B cell (primary cell): Measurements from ENCODE around the gene DOCK1. TPM values are rescaled to one million over a fixed set of nuclear protein-coding genes. Genes with fewer than 3 reads are reported as not detected.

Experiments used
- ATAC-seq: fragments of 200-7000 bp; cut with Tn5 transposase; one replicate; pipeline ENCODE4 v1.10.0; 2021; ENCODE audit warnings: low read depth, mild to moderate bottlenecking, moderate number of reproducible peaks, moderate library complexity
- CTCF ChIA-PET: fragments of 350-600 bp; sonication (Branson Sonifier 250); formaldehyde crosslinking; loops from one replicate; lab custom pipeline; 2021; ENCODE audit warnings: antibody characterized with exemption, inconsistent platforms; lab: Charles Lee
- POLR2A ChIA-PET: fragments of 350-600 bp; sonication (Branson Sonifier 250); formaldehyde crosslinking; loops from one replicate; lab custom pipeline; 2021; ENCODE audit warnings: antibody characterized with exemption; lab: Charles Lee
- DNase-seq: peaks from one replicate; pipeline ENCODE4 v3.0.0; 2013
- H2AFZ ChIP-seq: 2 replicates; pipeline ENCODE4 v1.6.1; 2012; ENCODE audit warnings: mild to moderate bottlenecking, low read depth, low read length; ENCODE audit not compliant: insufficient read depth, poor library complexity, severe bottlenecking
- H3K27ac ChIP-seq, 2 donors: 1 replicate in 1 of 2; 2 replicates in 1 of 2; pipeline ENCODE4 v1.5.1; 2012 to 2013; ENCODE audit warnings: low read length in 2 of 2, mild to moderate bottlenecking in 2 of 2, moderate library complexity in 1 of 2
- H3K27me3 ChIP-seq, 4 experiments: fragments of 200-600 bp in 1 of 4; sonication (generic) in 1 of 4; replicated peaks in 1 of 4; 1 replicate in 2 of 4; 2 replicates in 2 of 4; pipeline versions ENCODE4 v1.6.1 to v1.7.0; 2013 to 2016; ENCODE audit warnings: low read length in 3 of 4, mild to moderate bottlenecking in 2 of 4, mixed read lengths in 1 of 4, moderate library complexity in 1 of 4; ENCODE audit not compliant: insufficient read depth in 4 of 4, control insufficient read depth in 3 of 4; ENCODE audit errors: control extremely low read depth in 1 of 4
- H3K36me3 ChIP-seq, 2 experiments: replicated peaks in 1 of 2; 1 replicate in 1 of 2; 2 replicates in 1 of 2; pipeline versions ENCODE4 v1.6.1 to v1.7.1; 2013; ENCODE audit warnings: low read length in 1 of 2; ENCODE audit not compliant: insufficient read depth in 2 of 2, control insufficient read depth in 1 of 2; ENCODE audit errors: control extremely low read depth in 1 of 2, extremely low read depth in 1 of 2
- H3K4me1 ChIP-seq, 2 donors: fragments of 200-600 bp in 1 of 2; sonication (generic) in 1 of 2; 1 replicate in 1 of 2; 2 replicates in 1 of 2; pipeline versions ENCODE4 v1.5.1 to v1.6.1; 2013 to 2017; ENCODE audit warnings: low read length in 2 of 2; ENCODE audit not compliant: control insufficient read depth in 2 of 2, insufficient read depth in 2 of 2
- H3K4me2 ChIP-seq: replicated peaks from 2 replicates; pipeline ENCODE3; 2012; ENCODE audit warnings: mild to moderate bottlenecking, low read depth, low read length; ENCODE audit not compliant: poor library complexity, severe bottlenecking
- H3K4me3 ChIP-seq, 5 experiments: fragments of 200-600 bp in 1 of 5; sonication (generic) in 1 of 5; 1 replicate in 3 of 5; 2 replicates in 2 of 5; pipeline versions ENCODE4 v1.5.1 to v1.7.0; 2011 to 2016; ENCODE audit warnings: low read length in 4 of 5, mild to moderate bottlenecking in 4 of 5, low read depth in 2 of 5, control low read depth in 1 of 5, moderate library complexity in 1 of 5; ENCODE audit not compliant: insufficient read depth in 1 of 5; ENCODE audit errors: control extremely low read depth in 1 of 5, extremely low read depth in 1 of 5
- H3K79me2 ChIP-seq: fragments of 200-600 bp; sonication (generic); one replicate; pipeline ENCODE4 v1.6.0; 2016; ENCODE audit warnings: low read length; ENCODE audit not compliant: control insufficient read depth, insufficient read depth
- H3K9ac ChIP-seq: fragments of 200-600 bp; sonication (generic); 2 replicates; pipeline ENCODE4 v1.6.1; 2017; ENCODE audit warnings: mild to moderate bottlenecking, low read length, moderate library complexity
- H3K9me3 ChIP-seq, 3 donors: one replicate each; pipeline versions ENCODE4 v1.6.1 to v1.7.1; 2013; ENCODE audit warnings: low read length in 2 of 3; ENCODE audit not compliant: control insufficient read depth in 2 of 3, insufficient read depth in 1 of 3; ENCODE audit errors: control extremely low read depth in 1 of 3
- H4K20me1 ChIP-seq: 2 replicates; pipeline ENCODE4 v1.6.0; 2012; ENCODE audit warnings: mild to moderate bottlenecking, low read length; ENCODE audit not compliant: insufficient read depth, control insufficient read depth, poor library complexity, severe bottlenecking
- H3K27ac Mint-ChIP-seq: one replicate; pipeline ENCODE4 v1.8.0; 2021; ENCODE audit warnings: mixed read lengths
- H3K27me3 Mint-ChIP-seq: one replicate; pipeline ENCODE4 v1.8.0; 2021; ENCODE audit warnings: mixed read lengths
- H3K4me1 Mint-ChIP-seq: one replicate; pipeline ENCODE4 v1.8.0; 2021; ENCODE audit warnings: mixed read lengths
- H3K4me3 Mint-ChIP-seq: one replicate; pipeline ENCODE4 v1.8.0; 2021; ENCODE audit warnings: mixed read lengths
- H3K9me3 Mint-ChIP-seq: one replicate; pipeline ENCODE4 v1.8.0; 2022; ENCODE audit warnings: mixed read lengths; ENCODE audit not compliant: insufficient read depth
- CTCF ChIP-seq: fragments of 200-600 bp; IDR thresholded peaks from one replicate; pipeline ENCODE4 v1.8.0; 2022; ENCODE audit warnings: antibody characterized with exemption, mild to moderate bottlenecking
- EZH2 ChIP-seq: IDR thresholded peaks from 2 replicates; pipeline ENCODE4 v1.6.1; 2012; ENCODE audit warnings: borderline replicate concordance, low read depth, mild to moderate bottlenecking, moderate library complexity, low read length; ENCODE audit not compliant: insufficient read depth, poor library complexity, severe bottlenecking
- WGBS: methylation state at CpG from one replicate; pipeline ENCODE4 v1.1.5; 2013; ENCODE audit warnings: missing lambda C conversion rate; ENCODE audit not compliant: insufficient coverage; 5-methylcytosine and 5-hydroxymethylcytosine counted together
- intact Hi-C: fragments of 100-400 bp; cut with micrococcal nuclease; formaldehyde crosslinking; loops from one replicate; pipeline ENCODE4 v1.10.0; 2022
- polyA plus RNA-seq: library from polyadenylated mRNA; depleted of rRNA; stranded (reverse); fragments of >200 nt; gene quantifications from 2 replicates; pipeline ENCODE4 v1.2.3, GENCODE V29; 2012
- total RNA-seq, 2 donors: library from RNA; stranded (reverse); fragments of 120-200 nt in 1 of 2; gene quantifications; 1 replicate in 1 of 2; 2 replicates in 1 of 2; pipeline versions ENCODE4 v1.2.3 to v1.2.4, GENCODE V29; 2013 to 2022

Gene DOCK1
- total and polyA plus RNA-seq, 2 donors (not counting 1 experiment from before 2014, with no cell fraction given) = not detected

GRCh38 chr10:127227663-127228062 is 322.4 kb downstream of the DOCK1 start:
- no peaks in the 10 kb centered on the region for H3K79me2 ChIP-seq
- no peak overlapping the region for H3K4me2 ChIP-seq

GRCh38 chr10:127228195-127228787 is 323.1 kb downstream of the DOCK1 start:
- Mint-ChIP-seq H3K9me3 (no peaks in the 10 kb centered on the region), H3K4me1 (no peaks in the 10 kb centered on the region), H3K27ac (no peak overlapping the region), H3K27me3 (no peaks in the 10 kb centered on the region), H3K4me3 (no peak overlapping the region)
- ChIA-PET CTCF (no interaction called here), POLR2A (no interaction called here)
- no peaks in the 10 kb centered on the region for H3K79me2 ChIP-seq
- H3K27ac ChIP-seq = no peak overlapping the region
- no peak overlapping the region for H2AFZ ChIP-seq
- H3K27me3 ChIP-seq = no peaks in the 10 kb centered on the region
- ATAC-seq (no peak), DNase-seq (no peak)
- no peak overlapping the region for H3K4me2 ChIP-seq
- H3K4me3 ChIP-seq = no peak overlapping the region
- H3K9ac ChIP-seq = no peak overlapping the region
- no peaks in the 10 kb centered on the region for H3K36me3 ChIP-seq
- intact Hi-C loops = no loop called here
- 87% methylated on average over 11 of the region's 12 CpGs for WGBS
- TF ChIP-seq EZH2 (no peak), CTCF (no peak)
- no peaks in the 10 kb centered on the region for H4K20me1 ChIP-seq
- no peaks in the 10 kb centered on the region for H3K4me1 ChIP-seq
- peaks cover 0 to 8% (median 0%) of the 10 kb centered on the region in 3 donors for H3K9me3 ChIP-seq

More at GRCh38 chr10:127227663-127228062, 322.4 kb downstream of the DOCK1 start:
- no peaks in the 10 kb centered on the region for H3K4me1 ChIP-seq
- H3K4me3 Mint-ChIP-seq = no peak overlapping the region
- no peak overlapping the region for H3K4me3 ChIP-seq
- no peaks in the 10 kb centered on the region for H3K27me3 Mint-ChIP-seq
- peaks cover 0 to 8% (median 0%) of the 10 kb centered on the region in 3 donors for H3K9me3 ChIP-seq
- CTCF ChIA-PET = no interaction called here
- ATAC-seq (no peak), DNase-seq (no peak)
- no peaks in the 10 kb centered on the region for H3K36me3 ChIP-seq
- no peaks in the 10 kb centered on the region for H3K27me3 ChIP-seq
- no peaks in the 10 kb centered on the region for H4K20me1 ChIP-seq
- intact Hi-C loops = no loop called here
- H3K4me1 Mint-ChIP-seq = no peaks in the 10 kb centered on the region
- no peak overlapping the region for H3K27ac Mint-ChIP-seq
- H3K27ac ChIP-seq = no peak overlapping the region
- POLR2A ChIA-PET = no interaction called here
- H2AFZ ChIP-seq = no peak overlapping the region
- H3K9me3 Mint-ChIP-seq = no peaks in the 10 kb centered on the region
- 82% methylated on average over 1 of the region's 1 CpG for WGBS
- no peak overlapping the region for H3K9ac ChIP-seq
- no peak for TF ChIP-seq EZH2
- TF ChIP-seq CTCF = no peak
